Mesothelial cell of epicardium (in vitro differentiated cells): ENCODE data around the gene STPG1. TPM values are rescaled to one million over a fixed set of nuclear protein-coding genes. Genes with fewer than 3 reads are reported as not detected.

Experiments
- DNase-seq, 2 experiments: peaks; one replicate each; pipeline ENCODE4 v3.0.0; 2021; ENCODE audit warnings: low spot score in 2 of 2; ENCODE audit not compliant: unreplicated experiment in 2 of 2
- H3K27ac Mint-ChIP-seq: 2 replicates; pipeline ENCODE4 v1.8.0; 2021; ENCODE audit warnings: mixed read lengths
- H3K27me3 Mint-ChIP-seq: 2 replicates; pipeline ENCODE4 v1.8.0; 2021; ENCODE audit warnings: low read depth, mixed read lengths
- H3K36me3 Mint-ChIP-seq: 2 replicates; pipeline ENCODE4 v1.8.0; 2021; ENCODE audit warnings: mixed read lengths
- H3K4me1 Mint-ChIP-seq: 2 replicates; pipeline ENCODE4 v1.8.0; 2021; ENCODE audit warnings: mixed read lengths
- H3K4me3 Mint-ChIP-seq: 2 replicates; pipeline ENCODE4 v1.8.0; 2021; ENCODE audit warnings: mild to moderate bottlenecking, moderate library complexity, mixed read lengths
- H3K9me3 Mint-ChIP-seq: 2 replicates; pipeline ENCODE4 v1.8.0; 2021; ENCODE audit warnings: mixed read lengths
- CTCF ChIP-seq: fragments of 200-600 bp; sonication (generic); IDR thresholded peaks from one replicate; pipeline ENCODE4 v1.5.0; 2021; ENCODE audit warnings: antibody characterized with exemption; ENCODE audit not compliant: unreplicated experiment
- total RNA-seq: library from RNA; stranded (reverse); gene quantifications from 3 replicates; pipeline ENCODE4 v1.2.1, GENCODE V29; 2021

STPG1 gene
- total RNA-seq, 1 donor from 2014 or later: 8.8 TPM

DNA sequence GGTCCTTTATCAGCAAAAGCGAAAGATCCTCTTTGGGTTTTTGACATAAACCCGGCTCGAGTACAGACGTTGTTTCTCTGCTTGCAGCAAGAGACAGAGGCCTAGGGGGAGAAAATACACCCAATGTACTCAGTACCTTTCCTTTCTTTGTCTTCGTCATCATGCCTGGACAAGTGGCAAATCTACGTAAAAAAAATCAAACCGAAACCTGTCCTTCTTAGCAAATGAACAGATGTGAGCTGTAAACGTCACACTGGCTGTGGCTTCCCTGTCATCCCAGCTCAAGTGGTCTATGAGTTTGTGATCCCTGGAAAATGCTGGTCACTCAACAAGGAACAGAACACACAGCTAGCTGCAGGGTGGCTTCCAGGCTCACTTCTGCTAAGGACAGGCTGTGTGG, 39.9 kb downstream of the STPG1 start:
- Mint-ChIP-seq H3K36me3 (no peaks in the 10 kb centered on the region), H3K4me3 (no peak overlapping the region), H3K9me3 (no peaks in the 10 kb centered on the region), H3K27ac (peak overlapping the region; percentile 85), H3K27me3 (peaks cover 1% of the 10 kb centered on the region), H3K4me1 (peaks cover 22% of the 10 kb centered on the region)
- TF ChIP-seq CTCF: no peak
- DNase-seq: no peak

DNA sequence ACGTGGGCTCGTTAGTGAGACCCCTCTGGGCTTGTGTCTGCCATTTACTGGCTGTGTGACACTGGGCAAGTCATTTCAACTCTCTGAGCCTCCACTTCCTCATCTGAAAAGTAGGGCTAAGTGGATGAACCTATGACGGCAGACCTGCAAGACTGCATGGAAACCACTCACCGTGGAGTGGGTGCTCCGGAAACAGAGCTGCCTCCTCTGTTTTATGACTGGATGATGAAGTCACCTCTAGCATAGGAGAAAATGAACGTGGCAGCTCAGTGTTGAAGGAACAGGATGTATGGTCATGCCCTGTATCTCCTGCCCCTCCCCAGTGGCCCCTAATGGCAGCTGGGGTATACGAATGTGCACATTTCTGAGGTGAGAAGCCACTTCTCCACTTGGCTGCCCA, 40.5 kb downstream of the STPG1 start:
- DNase-seq: no peak
- H3K27ac Mint-ChIP-seq: no peak overlapping the region
- H3K27me3 Mint-ChIP-seq: peaks cover 1% of the 10 kb centered on the region
- no peak overlapping the region for H3K4me3 Mint-ChIP-seq
- no peaks in the 10 kb centered on the region for H3K36me3 Mint-ChIP-seq
- H3K4me1 Mint-ChIP-seq: peaks cover 22% of the 10 kb centered on the region
- no peak for TF ChIP-seq CTCF
- H3K9me3 Mint-ChIP-seq: no peaks in the 10 kb centered on the region

DNA sequence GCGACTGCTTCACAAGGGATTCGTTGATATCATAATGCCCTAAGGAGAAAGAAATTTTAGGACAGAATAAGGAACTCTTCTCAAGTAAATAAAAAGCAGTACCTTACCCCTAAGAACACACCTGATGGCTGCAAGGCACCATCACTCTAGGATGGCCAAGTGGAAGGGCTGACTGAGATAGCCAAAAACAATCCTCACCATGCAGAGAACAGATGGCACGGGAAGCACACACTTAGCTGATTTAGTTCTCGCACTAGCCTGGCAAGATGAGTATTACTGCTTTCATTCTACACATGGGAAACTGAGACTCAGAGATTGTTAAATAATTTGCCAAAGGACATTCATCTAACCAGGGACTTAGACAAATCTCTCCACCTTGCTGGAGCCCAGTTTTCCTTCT, 43.8 kb downstream of the STPG1 start:
- Mint-ChIP-seq H3K27ac (no peak overlapping the region), H3K27me3 (peaks cover 1% of the 10 kb centered on the region), H3K36me3 (no peaks in the 10 kb centered on the region), H3K4me1 (peaks cover 29% of the 10 kb centered on the region), H3K9me3 (no peaks in the 10 kb centered on the region), H3K4me3 (no peak overlapping the region)
- DNase-seq: no peak
- no peak for TF ChIP-seq CTCF

GRCh38 chr1:24369199-24369598, 44.4 kb downstream of the STPG1 start:
- Mint-ChIP-seq H3K27ac (no peak overlapping the region), H3K4me1 (peaks cover 31% of the 10 kb centered on the region), H3K36me3 (no peaks in the 10 kb centered on the region), H3K4me3 (no peak overlapping the region), H3K9me3 (no peaks in the 10 kb centered on the region), H3K27me3 (peaks cover 1% of the 10 kb centered on the region)
- no peak for TF ChIP-seq CTCF
- no peak for DNase-seq

DNA sequence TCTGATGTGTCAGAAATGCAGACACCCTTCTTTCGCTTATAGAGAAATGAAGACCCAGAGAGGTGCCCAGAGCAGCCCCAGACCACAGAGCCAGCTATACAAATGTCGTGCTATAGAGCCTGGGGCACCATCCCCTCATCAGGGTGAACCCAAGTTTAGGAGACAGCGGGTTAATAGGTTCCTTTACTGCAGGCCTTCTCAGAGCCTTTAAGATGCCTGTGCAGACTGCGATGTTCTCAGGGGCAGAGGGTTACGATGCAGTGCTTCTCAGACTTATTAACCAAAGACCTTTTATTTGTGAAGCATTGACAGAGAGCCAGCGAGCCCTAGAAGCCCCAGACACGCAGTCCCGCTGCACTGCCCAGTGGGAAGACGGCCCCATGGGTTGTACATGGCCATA, 46.9 kb downstream of the STPG1 start:
- DNase-seq: no peak
- Mint-ChIP-seq H3K27me3 (peaks cover 1% of the 10 kb centered on the region), H3K4me3 (no peak overlapping the region), H3K4me1 (peaks cover 32% of the 10 kb centered on the region), H3K27ac (no peak overlapping the region), H3K36me3 (no peaks in the 10 kb centered on the region), H3K9me3 (no peaks in the 10 kb centered on the region)
- no peak for TF ChIP-seq CTCF
